SK-N-SH treated with all-trans-retinoic acid at 6 μM for 48 hours (cell line): ENCODE data around the gene ANK2.

Source experiments
- ATAC-seq: fragments of 200-7000 bp; cut with Tn5 transposase; 3 replicates; pipeline ENCODE4 v1.9.1; 2020; ENCODE audit warnings: mild to moderate bottlenecking, moderate library complexity
- ARNTL ChIP-seq: fragments of 450-650 bp; formaldehyde crosslinking; IDR thresholded peaks from 2 replicates; pipeline ENCODE4 v1.5.0; 2020; ENCODE audit warnings: low read depth, mild to moderate bottlenecking, moderate library complexity, borderline replicate concordance
- BACH2 ChIP-seq: fragments of 250-450 bp; sonication (Bioruptor Pico); IDR thresholded peaks from 2 replicates; pipeline ENCODE4 v1.9.0; 2021; ENCODE audit warnings: mild to moderate bottlenecking, borderline replicate concordance
- CREB5 ChIP-seq: fragments of 250-450 bp; sonication (Bioruptor Pico); IDR thresholded peaks from 2 replicates; pipeline ENCODE4 v1.5.1; 2020; ENCODE audit warnings: low read depth, mild to moderate bottlenecking, moderate library complexity
- CSDC2 ChIP-seq: fragments of 250-450 bp; sonication (Bioruptor Pico); IDR thresholded peaks from 2 replicates; pipeline ENCODE4 v1.5.0; 2020; ENCODE audit warnings: mild to moderate bottlenecking, moderate library complexity
- ESRRG ChIP-seq: fragments of 250-450 bp; sonication (Bioruptor Pico); IDR thresholded peaks from 2 replicates; pipeline ENCODE4 v1.6.1; 2021; ENCODE audit warnings: mild to moderate bottlenecking
- GLIS3 ChIP-seq: fragments of 250-450 bp; sonication (Bioruptor Pico); IDR thresholded peaks from 2 replicates; pipeline ENCODE4 v1.5.0; 2020; ENCODE audit warnings: mild to moderate bottlenecking, moderate library complexity
- ISL1 ChIP-seq: fragments of 250-450 bp; sonication (Bioruptor Pico); IDR thresholded peaks from 2 replicates; pipeline ENCODE4 v2.1.2; 2022; ENCODE audit warnings: mild to moderate bottlenecking, moderate library complexity
- OSR1 ChIP-seq: fragments of 250-450 bp; sonication (Bioruptor Pico); IDR thresholded peaks from 2 replicates; pipeline ENCODE4 v1.8.0; 2022; ENCODE audit warnings: moderate library complexity, mild to moderate bottlenecking, inconsistent platforms
- PATZ1 ChIP-seq: fragments of 250-450 bp; sonication (Bioruptor Pico); IDR thresholded peaks from 2 replicates; pipeline ENCODE4 v1.8.0; 2020; ENCODE audit warnings: mild to moderate bottlenecking, moderate library complexity, borderline replicate concordance
- RARB ChIP-seq: fragments of 250-450 bp; sonication (Bioruptor Pico); IDR thresholded peaks from 2 replicates; pipeline ENCODE4 v1.8.0; 2021; ENCODE audit warnings: mild to moderate bottlenecking, moderate library complexity
- SNAI2 ChIP-seq: fragments of 250-450 bp; sonication (Bioruptor Pico); IDR thresholded peaks from 2 replicates; pipeline ENCODE4 v1.5.0; 2020; ENCODE audit warnings: mild to moderate bottlenecking, moderate library complexity
- TCF4 ChIP-seq: fragments of 250-450 bp; sonication (Bioruptor Pico); IDR thresholded peaks from 2 replicates; pipeline ENCODE4 v1.8.0; 2021; ENCODE audit warnings: mild to moderate bottlenecking, moderate library complexity, borderline replicate concordance
- TOX ChIP-seq: fragments of 250-450 bp; sonication (Bioruptor Pico); IDR thresholded peaks from 2 replicates; pipeline ENCODE4 v1.8.0; 2021; ENCODE audit warnings: mild to moderate bottlenecking, moderate library complexity, borderline replicate concordance
- TSHZ2 ChIP-seq: fragments of 250-450 bp; sonication (Bioruptor Pico); IDR thresholded peaks from 2 replicates; pipeline ENCODE4 v1.5.0; 2020; ENCODE audit warnings: mild to moderate bottlenecking, moderate library complexity
- ZC3H10 ChIP-seq: fragments of 250-450 bp; sonication (Bioruptor Pico); IDR thresholded peaks from 2 replicates; pipeline ENCODE4 v1.5.1; 2021; ENCODE audit warnings: mild to moderate bottlenecking, moderate library complexity
- ZFP3 ChIP-seq: fragments of 250-450 bp; sonication (Bioruptor Pico); IDR thresholded peaks from 2 replicates; pipeline ENCODE4 v1.5.0; 2020; ENCODE audit warnings: mild to moderate bottlenecking, moderate library complexity
- ZFP30 ChIP-seq: fragments of 450-650 bp; formaldehyde crosslinking; IDR thresholded peaks from 2 replicates; pipeline ENCODE4 v1.5.0; 2022; ENCODE audit warnings: mild to moderate bottlenecking, moderate library complexity
- ZNF70 ChIP-seq: fragments of 450-650 bp; formaldehyde crosslinking; IDR thresholded peaks from 2 replicates; pipeline ENCODE4 v1.5.0; 2020; ENCODE audit warnings: mild to moderate bottlenecking, moderate library complexity
- ZNF8 ChIP-seq: fragments of 450-650 bp; formaldehyde crosslinking; IDR thresholded peaks from 2 replicates; pipeline ENCODE4 v1.5.0; 2020; ENCODE audit warnings: mild to moderate bottlenecking, moderate library complexity

ANK2 gene

GRCh38 chr4:113080624-113081023, 31.2 kb downstream of the ANK2 start (continued):
- TF ChIP-seq ARNTL (no peak), ESRRG (CRISPR knock-in tag) (no peak), TCF4 (CRISPR knock-in tag) (no peak), PATZ1 (CRISPR knock-in tag) (no peak)

GRCh38 chr4:113083346-113083745, 33.9 kb downstream of the ANK2 start:
- peak; percentile 47; the same call in 2 of the 3 replicates for ATAC-seq
- 0 out of 2 replicates have a peak, but pooled peaks have one; percentile 19 for TF ChIP-seq TCF4 (CRISPR knock-in tag)
- no peak for TF ChIP-seq CSDC2 (CRISPR knock-in tag)
- TF ChIP-seq ZNF8 (CRISPR knock-in tag) = no peak
- no peak for TF ChIP-seq OSR1 (CRISPR knock-in tag)
- TF ChIP-seq ZFP30 (CRISPR knock-in tag) = no peak

GRCh38 chr4:113086172-113086695, 36.8 kb downstream of the ANK2 start:
- no peak for TF ChIP-seq PATZ1 (CRISPR knock-in tag)
- TF ChIP-seq ZNF8 (CRISPR knock-in tag) = no peak
- no peak for TF ChIP-seq SNAI2
- no peak for TF ChIP-seq ARNTL
- no peak for TF ChIP-seq RARB (CRISPR knock-in tag)
- no peak for TF ChIP-seq TSHZ2
- TF ChIP-seq CSDC2 (CRISPR knock-in tag) = no peak
- no peak for TF ChIP-seq BACH2
- TF ChIP-seq ZFP30 (CRISPR knock-in tag) = no peak
- TF ChIP-seq ZFP3 = no peak
- no peak for TF ChIP-seq ZC3H10 (CRISPR knock-in tag)
- no peak for TF ChIP-seq ZNF70 (CRISPR knock-in tag)
- no peak for ATAC-seq

- ATAC-seq = no peak
- TF ChIP-seq ZNF8 (CRISPR knock-in tag) (no peak), BACH2 (no peak), TCF4 (CRISPR knock-in tag) (no peak), ZC3H10 (CRISPR knock-in tag) (no peak), TOX (CRISPR knock-in tag) (no peak), TSHZ2 (no peak), RARB (CRISPR knock-in tag) (no peak), ISL1 (CRISPR knock-in tag) (no peak), ARNTL (no peak)
Measured at GRCh38 chr4:113088050-113088449, 38.6 kb downstream of the ANK2 start.

GRCh38 chr4:113090954-113091353, 41.5 kb downstream of the ANK2 start:
- ATAC-seq = no peak
- TF ChIP-seq CSDC2 (CRISPR knock-in tag) (no peak), CREB5 (no peak), RARB (CRISPR knock-in tag) (no peak), GLIS3 (CRISPR knock-in tag) (no peak), TSHZ2 (no peak), ZNF8 (CRISPR knock-in tag) (no peak), SNAI2 (no peak)
